A549 (cell line): ENCODE results near the gene TGFB3.

Experiments
- CTCF ChIP-seq: fragments of >200 bp; sonication (Bioruptor Twin); formaldehyde crosslinking; IDR thresholded peaks from 3 replicates; pipeline ENCODE4 v1.5.1; 2016
- EP300 ChIP-seq, 2 experiments: fragments of >200 bp; sonication (Bioruptor Twin); formaldehyde crosslinking; IDR thresholded peaks; 2 replicates in 1 of 2; 3 replicates in 1 of 2; pipeline ENCODE4 v1.6.1; 2016 to 2017
- KDM1A ChIP-seq: fragments of 200-600 bp; sonication (generic); IDR thresholded peaks from 2 replicates; pipeline ENCODE4 v1.6.1; 2016; ENCODE audit warnings: low read depth, mild to moderate bottlenecking
- MAX ChIP-seq: IDR thresholded peaks from 2 replicates; pipeline ENCODE4 v1.6.1; 2012
- REST ChIP-seq: fragments of 200-600 bp; sonication (generic); IDR thresholded peaks from 2 replicates; pipeline ENCODE4 v1.6.1; 2016; ENCODE audit warnings: antibody characterized with exemption, mild to moderate bottlenecking, moderate library complexity

GRCh38 chr14:75982266-75983018 is 647 bp upstream of the TGFB3 start:
- no peak for TF ChIP-seq KDM1A
- peak; percentile 68 for TF ChIP-seq CTCF
- no peak for TF ChIP-seq REST
- TF ChIP-seq MAX: no peak; the same call in none of the 2 replicates
- no peak for TF ChIP-seq EP300 (IDR thresholded peaks at IDR 0.05)
